Left ventricle myocardium inferior (tissue), 1 donor: ENCODE results near the gene CHI3L1. TPM values are rescaled to one million over a fixed set of nuclear protein-coding genes. Genes with fewer than 3 reads are reported as not detected.
"Not testable (repeated sequence)": the region's sequence is repeated elsewhere in the genome, so short reads cannot be mapped to it uniquely, and the experiment has no call there.

Experiments used
- DNase-seq: peaks from one replicate; pipeline ENCODE4 v3.0.0-alpha.2; 2020
- H3K27ac ChIP-seq: fragments of 200-600 bp; replicated peaks from 2 replicates; pipeline ENCODE4 v1.8.0; 2021
- H3K27me3 ChIP-seq: fragments of 200-600 bp; 2 replicates; pipeline ENCODE4 v1.8.0; 2021; ENCODE audit warnings: low read depth
- H3K36me3 ChIP-seq: fragments of 200-600 bp; 2 replicates; pipeline ENCODE4 v1.8.0; 2021
- H3K4me1 ChIP-seq: fragments of 200-600 bp; 2 replicates; pipeline ENCODE4 v1.8.0; 2021
- H3K4me3 ChIP-seq: fragments of 200-600 bp; 2 replicates; pipeline ENCODE4 v1.8.0; 2021; ENCODE audit warnings: mild to moderate bottlenecking, moderate library complexity
- H3K9me3 ChIP-seq: fragments of 200-600 bp; replicated peaks from 2 replicates; pipeline ENCODE4 v1.8.0; 2021
- intact Hi-C: fragments of 100-400 bp; cut with micrococcal nuclease; formaldehyde crosslinking; loops from one replicate; pipeline ENCODE4 v1.11.0; 2022
- long read RNA-seq: library from polyadenylated mRNA; unstranded; transcript quantifications from one replicate; pipeline ENCODE4 v2.0.0, GENCODE V29; 2021
- total RNA-seq: library from RNA; stranded (reverse); fragmentation: NEBNext Ultra II Directional; extraction: Animal tissue kit (Norgen Biotek cat#: 25700); gene quantifications from one replicate; pipeline ENCODE4 v1.2.1, GENCODE V29; 2021
- TF ChIP-seq, protein P1 (sequence below): fragments of 200-600 bp; IDR thresholded peaks from 2 replicates; pipeline ENCODE4 v1.8.0; 2021; ENCODE audit warnings: antibody characterized with exemption, mild to moderate bottlenecking, borderline replicate concordance
- donor health status: DM: no; HTN: yes; CAD: no; lungs with severe emphysema.

Gene CHI3L1
- not detected for total RNA-seq
- long read RNA-seq = 0 reads

DNA sequence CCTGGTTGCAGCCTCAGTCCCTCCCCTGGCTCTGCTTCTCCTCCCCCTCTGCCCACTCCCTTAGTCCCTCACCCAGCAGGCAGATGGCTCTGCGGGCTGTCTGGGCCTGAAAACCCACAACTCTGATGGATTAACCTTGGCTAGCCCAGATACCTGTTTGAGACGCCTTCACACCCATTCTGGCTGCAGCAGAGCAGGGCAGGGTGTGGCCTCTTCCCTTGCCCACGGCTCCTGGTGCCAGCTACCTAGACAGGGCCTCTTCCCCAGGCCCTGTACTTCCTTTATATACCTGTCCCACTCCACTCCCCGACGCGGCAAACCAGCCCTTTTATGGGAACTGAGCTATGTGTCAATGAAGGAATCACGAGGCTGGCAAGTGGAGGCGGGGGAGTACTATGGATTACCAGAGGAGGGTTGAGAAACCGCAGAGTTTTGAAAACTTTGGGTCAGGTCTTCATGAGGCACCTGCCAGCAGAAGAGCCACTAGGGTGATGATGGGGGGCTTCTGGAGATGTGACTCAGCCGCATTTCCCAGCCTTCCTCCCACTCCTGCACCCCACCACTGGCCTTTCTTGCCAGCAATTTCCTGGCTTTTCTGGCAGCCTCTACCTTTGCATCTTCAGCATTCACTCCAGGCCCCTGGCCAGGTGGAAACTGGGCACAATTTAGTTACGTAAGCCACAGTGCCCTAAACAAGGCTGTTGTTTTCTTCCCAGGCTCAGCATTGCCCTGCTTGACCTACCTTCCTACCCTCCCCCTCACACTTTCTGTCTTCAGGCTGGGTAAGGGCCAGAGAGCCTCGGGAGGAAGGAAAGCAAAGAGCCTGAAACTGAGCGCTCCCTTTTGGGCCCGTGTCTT is at the start of gene CHI3L1:
CHI3L1 (minus strand) TSS at position 259 of the 858 bp plus-strand sequence; CDS start at position 178, 81 bp downstream.
- Histone ChIP-seq H3K27me3 (peaks cover 10% of the 10 kb centered on the region), H3K4me1 (peaks cover 6% of the 10 kb centered on the region), H3K9me3 (no peaks in the 10 kb centered on the region), H3K27ac (no peak within 1 kb of the TSS), H3K36me3 (no peaks in the 10 kb centered on the region), H3K4me3 (no peak within 1 kb of the TSS)
- TF ChIP-seq, protein P1, sequence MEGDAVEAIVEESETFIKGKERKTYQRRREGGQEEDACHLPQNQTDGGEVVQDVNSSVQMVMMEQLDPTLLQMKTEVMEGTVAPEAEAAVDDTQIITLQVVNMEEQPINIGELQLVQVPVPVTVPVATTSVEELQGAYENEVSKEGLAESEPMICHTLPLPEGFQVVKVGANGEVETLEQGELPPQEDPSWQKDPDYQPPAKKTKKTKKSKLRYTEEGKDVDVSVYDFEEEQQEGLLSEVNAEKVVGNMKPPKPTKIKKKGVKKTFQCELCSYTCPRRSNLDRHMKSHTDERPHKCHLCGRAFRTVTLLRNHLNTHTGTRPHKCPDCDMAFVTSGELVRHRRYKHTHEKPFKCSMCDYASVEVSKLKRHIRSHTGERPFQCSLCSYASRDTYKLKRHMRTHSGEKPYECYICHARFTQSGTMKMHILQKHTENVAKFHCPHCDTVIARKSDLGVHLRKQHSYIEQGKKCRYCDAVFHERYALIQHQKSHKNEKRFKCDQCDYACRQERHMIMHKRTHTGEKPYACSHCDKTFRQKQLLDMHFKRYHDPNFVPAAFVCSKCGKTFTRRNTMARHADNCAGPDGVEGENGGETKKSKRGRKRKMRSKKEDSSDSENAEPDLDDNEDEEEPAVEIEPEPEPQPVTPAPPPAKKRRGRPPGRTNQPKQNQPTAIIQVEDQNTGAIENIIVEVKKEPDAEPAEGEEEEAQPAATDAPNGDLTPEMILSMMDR = no peak
- no peak for DNase-seq
- intact Hi-C loops = no loop called here

DNA sequence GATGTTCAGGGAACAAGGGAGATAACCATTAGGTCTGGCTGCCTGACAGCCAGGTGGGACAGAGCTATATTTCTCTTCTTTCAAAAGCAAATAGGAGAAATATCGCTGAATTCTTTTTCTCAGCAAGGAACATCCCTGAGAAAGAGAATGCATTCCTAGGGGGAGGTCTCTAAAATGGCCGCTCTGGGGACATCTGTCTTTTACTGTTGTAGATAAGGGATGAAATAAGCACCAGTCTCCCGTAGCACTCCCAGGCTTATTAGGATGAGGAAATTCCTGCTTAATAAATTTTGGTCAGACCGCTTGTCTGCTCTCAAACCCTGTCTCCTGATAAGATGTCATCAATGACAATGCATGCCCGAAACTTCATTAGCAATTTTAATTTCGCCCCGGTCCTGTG is 48.4 kb upstream of the CHI3L1 start:
- H3K4me3 ChIP-seq, H3K36me3 ChIP-seq, H3K27ac ChIP-seq, H3K4me1 ChIP-seq, DNase-seq, intact Hi-C loops: not testable (repeated sequence)
- peaks cover 45% of the 10 kb centered on the region for H3K27me3 ChIP-seq
- peaks cover 24% of the 10 kb centered on the region for H3K9me3 ChIP-seq

DNA sequence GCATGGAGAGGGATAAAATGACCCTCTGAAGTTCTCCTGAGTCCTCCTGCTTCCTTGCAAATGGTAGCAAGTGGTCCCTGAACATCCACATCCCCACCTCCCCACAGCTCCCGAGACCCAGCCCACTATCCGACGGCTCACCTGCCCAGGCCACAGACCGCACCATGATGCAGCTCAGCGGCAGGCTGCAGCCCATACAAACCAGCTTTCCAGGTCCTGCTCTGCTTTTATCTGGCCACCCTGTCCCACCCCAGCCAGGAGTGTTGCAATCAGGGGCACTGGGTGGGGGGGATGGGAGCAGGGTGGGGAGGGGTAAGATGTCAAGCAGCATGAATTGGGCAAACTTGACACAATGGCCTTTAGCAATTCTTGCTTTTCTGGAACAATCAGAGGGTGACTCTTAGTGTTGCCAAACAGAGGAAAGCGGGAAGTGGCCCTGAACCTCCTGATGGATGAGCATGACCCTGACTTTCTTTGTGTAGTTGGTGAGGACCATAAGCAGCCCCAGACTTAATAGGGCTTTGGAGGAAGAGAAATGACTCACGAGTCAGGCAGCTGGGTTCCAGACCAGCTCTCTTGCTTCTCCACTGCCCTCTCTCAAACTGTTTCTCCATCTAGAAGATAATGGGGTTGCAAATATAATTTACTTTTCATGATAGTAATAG is 43.1 kb upstream of the CHI3L1 start, which contains the start of gene CHIT1:
CHIT1 (minus strand) TSS at position 203 of the 665 bp plus-strand sequence; CDS start at position 166, 37 bp downstream.
- no peaks in the 10 kb centered on the region for H3K4me1 ChIP-seq
- no peak within 1 kb of the TSS for H3K27ac ChIP-seq
- H3K4me3 ChIP-seq = no peak within 1 kb of the TSS
- DNase-seq = no peak
- peaks cover 64% of the 10 kb centered on the region for H3K27me3 ChIP-seq
- TF ChIP-seq, protein P1 = no peak
- H3K9me3 ChIP-seq = peaks cover 9% of the 10 kb centered on the region
- no peaks in the 10 kb centered on the region for H3K36me3 ChIP-seq
- intact Hi-C loops = no loop called here

DNA sequence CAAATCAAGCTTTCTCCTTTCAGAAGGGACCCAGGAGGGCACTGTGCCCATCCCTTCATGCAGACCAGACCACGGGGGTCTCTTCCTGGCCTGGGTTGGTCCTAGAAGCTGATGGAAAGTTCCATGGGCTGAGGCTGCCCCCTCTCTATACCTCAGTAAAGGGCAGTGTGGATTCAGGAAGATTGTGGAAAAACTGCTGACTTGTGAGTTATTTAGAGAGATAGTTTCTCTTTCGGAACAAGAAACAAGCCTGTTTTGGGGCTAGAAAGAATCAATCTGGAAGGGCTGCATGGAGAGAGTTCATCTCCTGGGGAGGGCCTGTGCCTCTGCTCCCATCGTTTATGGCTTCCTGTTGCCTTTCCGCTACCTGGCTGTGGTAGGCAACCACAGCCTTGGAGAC is 42.2 kb upstream of the CHI3L1 start:
- intact Hi-C loops = no loop called here
- no peak overlapping the region for H3K27ac ChIP-seq
- no peaks in the 10 kb centered on the region for H3K4me1 ChIP-seq
- H3K36me3 ChIP-seq = no peaks in the 10 kb centered on the region
- H3K27me3 ChIP-seq = peaks cover 74% of the 10 kb centered on the region
- H3K4me3 ChIP-seq = no peak overlapping the region
- no peaks in the 10 kb centered on the region for H3K9me3 ChIP-seq
- DNase-seq = no peak
- TF ChIP-seq, protein P1 = no peak

DNA sequence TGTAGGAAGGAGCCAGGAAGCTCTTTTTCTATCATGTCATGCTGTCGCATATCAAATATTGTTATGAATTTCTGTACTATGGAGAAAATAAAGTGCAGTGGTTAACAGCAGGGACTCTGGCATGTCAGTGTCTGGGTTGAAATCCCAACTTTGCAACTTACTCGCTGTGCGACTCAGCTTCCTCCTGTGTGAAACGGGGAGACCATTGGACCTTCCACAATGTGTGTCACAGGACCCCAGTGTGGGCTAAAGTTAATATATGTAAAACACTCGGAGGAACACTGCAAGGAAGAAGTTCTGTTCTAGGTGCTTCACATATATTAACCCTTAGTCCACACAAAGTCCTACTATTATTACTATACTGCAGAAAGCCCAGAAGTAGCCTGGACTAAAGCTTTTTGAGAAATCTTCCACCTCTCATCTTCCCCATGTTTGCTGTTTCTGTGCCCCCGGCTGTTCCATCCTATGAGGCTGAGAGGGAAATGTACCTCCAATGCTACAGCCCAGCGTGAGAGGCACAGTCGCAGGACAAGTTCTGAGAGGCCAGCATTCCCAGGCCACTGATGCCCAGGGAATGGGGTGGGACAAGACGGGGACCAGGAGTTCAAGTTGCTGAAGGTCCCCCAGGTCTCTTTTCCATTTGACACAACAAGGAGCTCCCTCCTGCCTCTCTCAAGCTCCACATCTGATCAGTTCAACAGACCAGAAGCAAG is 41.0 kb upstream of the CHI3L1 start:
- DNase-seq = no peak
- intact Hi-C loops = no loop called here
- Histone ChIP-seq H3K4me3 (no peak overlapping the region), H3K4me1 (no peaks in the 10 kb centered on the region), H3K36me3 (no peaks in the 10 kb centered on the region), H3K9me3 (no peaks in the 10 kb centered on the region), H3K27me3 (peaks cover 80% of the 10 kb centered on the region), H3K27ac (no peak overlapping the region)
- TF ChIP-seq, protein P1 = no peak
